ENCODE measurements around the gene CTU1. TPM values are rescaled to one million over a fixed set of nuclear protein-coding genes. Genes with fewer than 3 reads are reported as not detected.

The CTU1 gene
- polyA plus RNA-seq, 1 experiment, result 3.3 TPM

GRCh38 chr19:51078731-51079130, 29.5 kb downstream of the CTU1 start:
- ChIA-PET CTCF (no interaction called here), POLR2A (no interaction called here)
- TF ChIP-seq, protein P1, sequence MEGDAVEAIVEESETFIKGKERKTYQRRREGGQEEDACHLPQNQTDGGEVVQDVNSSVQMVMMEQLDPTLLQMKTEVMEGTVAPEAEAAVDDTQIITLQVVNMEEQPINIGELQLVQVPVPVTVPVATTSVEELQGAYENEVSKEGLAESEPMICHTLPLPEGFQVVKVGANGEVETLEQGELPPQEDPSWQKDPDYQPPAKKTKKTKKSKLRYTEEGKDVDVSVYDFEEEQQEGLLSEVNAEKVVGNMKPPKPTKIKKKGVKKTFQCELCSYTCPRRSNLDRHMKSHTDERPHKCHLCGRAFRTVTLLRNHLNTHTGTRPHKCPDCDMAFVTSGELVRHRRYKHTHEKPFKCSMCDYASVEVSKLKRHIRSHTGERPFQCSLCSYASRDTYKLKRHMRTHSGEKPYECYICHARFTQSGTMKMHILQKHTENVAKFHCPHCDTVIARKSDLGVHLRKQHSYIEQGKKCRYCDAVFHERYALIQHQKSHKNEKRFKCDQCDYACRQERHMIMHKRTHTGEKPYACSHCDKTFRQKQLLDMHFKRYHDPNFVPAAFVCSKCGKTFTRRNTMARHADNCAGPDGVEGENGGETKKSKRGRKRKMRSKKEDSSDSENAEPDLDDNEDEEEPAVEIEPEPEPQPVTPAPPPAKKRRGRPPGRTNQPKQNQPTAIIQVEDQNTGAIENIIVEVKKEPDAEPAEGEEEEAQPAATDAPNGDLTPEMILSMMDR (IDR thresholded peaks at IDR 0.05; ENCODE audit: insufficient read depth, low read depth, low read length), result no peak
- no peak overlapping the region for H3K4me3 ChIP-seq (ENCODE audit: low read depth, low read length)
- DNase-seq (ENCODE audit: low read depth), result no peak
- H3K36me3 ChIP-seq (ENCODE audit: control insufficient read depth, insufficient read depth, low read length), result no peaks in the 10 kb centered on the region
- no peaks in the 10 kb centered on the region for H3K27me3 ChIP-seq (ENCODE audit: control insufficient read depth, insufficient read depth, low read length)

GRCh38 chr19:51078104-51078503, 30.1 kb downstream of the CTU1 start:
- ChIA-PET CTCF (no interaction called here), POLR2A (no interaction called here)
- DNase-seq (ENCODE audit: low read depth), result no peak
- Histone ChIP-seq H3K36me3 (ENCODE audit: control insufficient read depth, insufficient read depth, low read length) (no peaks in the 10 kb centered on the region), H3K27me3 (ENCODE audit: control insufficient read depth, insufficient read depth, low read length) (no peaks in the 10 kb centered on the region), H3K4me3 (ENCODE audit: low read depth, low read length) (no peak overlapping the region)
- TF ChIP-seq, protein P1 (IDR thresholded peaks at IDR 0.05; ENCODE audit: insufficient read depth, low read depth, low read length), result no peak

- H3K27me3 ChIP-seq (ENCODE audit: control insufficient read depth, insufficient read depth, low read length), result no peaks in the 10 kb centered on the region
- H3K36me3 ChIP-seq (ENCODE audit: control insufficient read depth, insufficient read depth, low read length), result no peaks in the 10 kb centered on the region
- no peak for DNase-seq (ENCODE audit: low read depth)
- H3K4me3 ChIP-seq (ENCODE audit: low read depth, low read length), result no peak overlapping the region
- TF ChIP-seq, protein P1 (IDR thresholded peaks at IDR 0.05; ENCODE audit: insufficient read depth, low read depth, low read length), result no peak
- CTCF ChIA-PET, result no interaction called here
- POLR2A ChIA-PET, result no interaction called here
Measured at GRCh38 chr19:51076631-51077213, 31.5 kb downstream of the CTU1 start.

DNA sequence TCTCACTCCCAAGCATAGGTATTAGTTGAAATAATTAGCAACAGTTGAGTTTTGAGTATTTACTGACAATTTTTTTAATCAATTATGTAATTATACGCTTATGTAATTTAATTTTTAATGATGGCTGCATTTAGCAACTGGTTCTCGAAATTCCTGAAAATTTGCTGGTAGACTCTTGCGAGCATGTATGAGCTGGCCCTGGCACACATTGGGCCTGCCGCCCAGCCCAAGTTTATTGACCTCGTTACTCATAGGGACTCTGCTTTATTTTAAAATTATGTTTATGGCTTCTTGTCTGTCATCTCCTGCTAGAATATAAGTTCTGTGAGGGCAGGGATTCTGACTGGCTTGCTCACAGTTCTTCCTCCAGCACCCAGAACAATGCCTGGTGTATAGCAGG, 32.2 kb downstream of the CTU1 start:
- ChIA-PET POLR2A (no interaction called here), CTCF (no interaction called here)
- Histone ChIP-seq H3K36me3 (ENCODE audit: control insufficient read depth, insufficient read depth, low read length) (no peaks in the 10 kb centered on the region), H3K4me3 (ENCODE audit: low read depth, low read length) (no peak overlapping the region), H3K27me3 (ENCODE audit: control insufficient read depth, insufficient read depth, low read length) (no peaks in the 10 kb centered on the region)
- TF ChIP-seq, protein P1 (IDR thresholded peaks at IDR 0.05; ENCODE audit: insufficient read depth, low read depth, low read length), result no peak
- DNase-seq (ENCODE audit: low read depth), result no peak

GRCh38 chr19:51071095-51071405, 37.2 kb downstream of the CTU1 start:
- DNase-seq (ENCODE audit: low read depth), result no peak
- CTCF ChIA-PET, result no interaction called here
- POLR2A ChIA-PET, result no interaction called here

More at GRCh38 chr19:51071095-51071405, 37.2 kb downstream of the CTU1 start:
- TF ChIP-seq, protein P1 (IDR thresholded peaks at IDR 0.05; ENCODE audit: insufficient read depth, low read depth, low read length), result no peak
- H3K27me3 ChIP-seq (ENCODE audit: control insufficient read depth, insufficient read depth, low read length), result no peaks in the 10 kb centered on the region
- no peak overlapping the region for H3K4me3 ChIP-seq (ENCODE audit: low read depth, low read length)
- H3K36me3 ChIP-seq (ENCODE audit: control insufficient read depth, insufficient read depth, low read length), result no peaks in the 10 kb centered on the region
